ENCODE data around the gene PTPRG. TPM values are rescaled to one million over a fixed set of nuclear protein-coding genes. Genes with fewer than 3 reads are reported as not detected.

The PTPRG gene
- total and polyA plus RNA-seq, 2 of the 13 experiments (the other 11 are each of a cell fraction or from before 2014, with no cell fraction given) = 8.0 to 25.3 TPM

GRCh38 chr3:61725851-61726333, 164.5 kb downstream of the PTPRG start (continued):
- TF ChIP-seq RERE (CRISPR knock-in tag; IDR thresholded peaks at IDR 0.05; ENCODE audit: low read depth) = no peak
- no peak for TF ChIP-seq MXD1 (CRISPR knock-in tag; IDR thresholded peaks at IDR 0.05)
- TF ChIP-seq TEAD3 (CRISPR knock-in tag; optimal IDR thresholded peaks at IDR 0.05; ENCODE audit: borderline replicate concordance) = peak; percentile 89
- peak; percentile 28 for TF ChIP-seq ASH2L (IDR thresholded peaks at IDR 0.05; ENCODE audit: insufficient read length, low read depth, low read length)
- peak; percentile 33; the same call in 1 of the 2 replicates for TF ChIP-seq ZNF331 (CRISPR knock-in tag; IDR thresholded peaks at IDR 0.05)
- peak; percentile 42; the same call in 1 of the 2 replicates for TF ChIP-seq HDAC2 (CRISPR knock-in tag; IDR thresholded peaks at IDR 0.05)
- TF ChIP-seq PPARG (CRISPR knock-in tag; conservative IDR thresholded peaks at IDR 0.05) = 0 out of 2 replicates have a peak, but pooled peaks have one; percentile 18
- TF ChIP-seq NFRKB (IDR thresholded peaks at IDR 0.05) = no peak
- no peak for TF ChIP-seq ZNF746 (CRISPR knock-in tag; IDR thresholded peaks at IDR 0.05)
- TF ChIP-seq ZNF609 (CRISPR knock-in tag; IDR thresholded peaks at IDR 0.05; ENCODE audit: borderline replicate concordance) = peak; percentile 32; the same call in 1 of the 2 replicates
- no peak for TF ChIP-seq ZNF674 (CRISPR knock-in tag; IDR thresholded peaks at IDR 0.05; ENCODE audit: low read depth)
- peak; percentile 22; the same call in 1 of the 2 replicates for TF ChIP-seq RXRB (CRISPR knock-in tag; IDR thresholded peaks at IDR 0.05; ENCODE audit: borderline replicate concordance)
- no peak for TF ChIP-seq MZF1 (CRISPR knock-in tag; IDR thresholded peaks at IDR 0.05; ENCODE audit: borderline replicate concordance)
- TF ChIP-seq FOXK2 (IDR thresholded peaks at IDR 0.05) = peak; percentile 56; the same call in 1 of the 2 replicates
- 0 out of 2 replicates have a peak, but pooled peaks have one; percentile 30 for TF ChIP-seq MAX (IDR thresholded peaks at IDR 0.05)
- 0 out of 2 replicates have a peak, but pooled peaks have one; percentile 28 for TF ChIP-seq ZNF503 (CRISPR knock-in tag; IDR thresholded peaks at IDR 0.05)
- peak; percentile 61; the same call in 1 of the 2 replicates for TF ChIP-seq SIX1 (CRISPR knock-in tag; IDR thresholded peaks at IDR 0.05; ENCODE audit: borderline replicate concordance)
- no peak for TF ChIP-seq SKI (IDR thresholded peaks at IDR 0.05; ENCODE audit: partially characterized antibody)

All from HepG2 (cell line).